ENCODE data around the gene DOCK10. TPM values are rescaled to one million over a fixed set of nuclear protein-coding genes. Genes with fewer than 3 reads are reported as not detected.

The DOCK10 gene
- total and polyA plus RNA-seq, 10 of the 15 experiments (the other 5 are each of a cell fraction or from before 2014, with no cell fraction given), result 16.9 to 120 (median 85.5) TPM

- FAIRE-seq (no peak), DNase-seq (ENCODE audit: low read depth, low spot score) (no peak), ATAC-seq (no peak)
- H3K36me3 ChIP-seq (ENCODE audit: control insufficient read depth in 2 of 2, insufficient read depth in 2 of 2, low read length in 1 of 2), result peaks cover 6 to 7% of the 10 kb centered on the region in 2 experiments
- no peak overlapping the region for H3K4me2 ChIP-seq (ENCODE audit: control insufficient read depth, insufficient read depth)
- 34% methylated on average over 4 of the region's 4 CpGs for WGBS (ENCODE audit: insufficient coverage, insufficient replicate concordance, low lambda C conversion rate, missing lambda C conversion rate)
- in situ Hi-C loops (cut with MboI), result no loop called here
- H3K9ac ChIP-seq (ENCODE audit: control insufficient read depth, insufficient read depth, low read length), result no peak overlapping the region
- H3K27me3 ChIP-seq (replicated peaks in 1 of 2; ENCODE audit: control insufficient read depth in 2 of 2, insufficient read depth in 2 of 2, low read length in 1 of 2), result no peaks in the 10 kb centered on the region
- no peaks in the 10 kb centered on the region; the same call in 2 of the 3 replicates for H3K9me3 ChIP-seq (replicated peaks; ENCODE audit: control insufficient read depth, insufficient read depth, low read length)
- no peak overlapping the region for H3K27ac ChIP-seq (ENCODE audit: control insufficient read depth, insufficient read depth)
- POLR2A ChIA-PET, result no interaction called here
- BruUV-seq (replicated peaks), result no TSS peak
- no peak overlapping the region for H2AFZ ChIP-seq (ENCODE audit: control insufficient read depth, low read depth, low read length)
- RAD21 ChIA-PET (ENCODE audit: unreplicated experiment), result no interaction called here
- H3K4me3 ChIP-seq, result no peak overlapping the region
- intact Hi-C loops (cut with micrococcal nuclease; ENCODE audit: unreplicated experiment), result loop anchor here (5.0 kb wide), 1 partner anchor 235 kb away; no protein-coding TSS in a partner anchor
- SMC1A ChIA-PET (ENCODE audit: uncharacterized antibody, unreplicated experiment), result interaction anchor here (1.8 kb wide), 1 partner anchor 10 kb away, joined by 5 read pairs; no protein-coding TSS in a partner anchor
- no peaks in the 10 kb centered on the region for H3K79me2 ChIP-seq (ENCODE audit: control insufficient read depth, insufficient read depth, low read length)
- CTCF ChIA-PET, result interaction anchor here (0.6 to 5.0 kb wide), 3 partner anchors 54 to 1053 kb away, joined by 3 to 30 read pairs (median 3); no protein-coding TSS in a partner anchor
- H3K4me1 ChIP-seq (ENCODE audit: control insufficient read depth, insufficient read depth, low read length), result peaks cover 6% of the 10 kb centered on the region; the same call in 1 of the 2 replicates
- H4K20me1 ChIP-seq (ENCODE audit: control insufficient read depth, insufficient read depth), result no peaks in the 10 kb centered on the region
- TF ChIP-seq IKZF1 (conservative IDR thresholded peaks at IDR 0.05) (no peak), ZNF207 (IDR thresholded peaks at IDR 0.05; ENCODE audit: borderline replicate concordance) (no peak), FOS (IDR thresholded peaks at IDR 0.05; ENCODE audit: borderline replicate concordance, extremely low read depth, insufficient read length) (no peak), SRF (IDR thresholded peaks at IDR 0.05; ENCODE audit: low read depth in 2 of 2, low read length in 2 of 2) (no peak), YBX1 (IDR thresholded peaks at IDR 0.05) (no peak), NFIC (IDR thresholded peaks at IDR 0.05; ENCODE audit: low read depth, low read length) (no peak), ZNF622 (IDR thresholded peaks at IDR 0.05) (no peak), YY1 (IDR thresholded peaks at IDR 0.05; ENCODE audit: low read depth, low read length) (no peak), SMAD1 (IDR thresholded peaks at IDR 0.05; ENCODE audit: low read depth, partially characterized antibody) (no peak), ZNF24 (IDR thresholded peaks at IDR 0.05) (no peak), CBFB (IDR thresholded peaks at IDR 0.05; ENCODE audit: low read depth) (no peak), ZBED1 (IDR thresholded peaks at IDR 0.05; ENCODE audit: borderline replicate concordance) (no peak), TAF1 (IDR thresholded peaks at IDR 0.05; ENCODE audit: borderline replicate concordance, low read depth, low read length) (no peak), CREM (IDR thresholded peaks at IDR 0.05; ENCODE audit: low read depth) (no peak)
- TF ChIP-seq, protein P1, sequence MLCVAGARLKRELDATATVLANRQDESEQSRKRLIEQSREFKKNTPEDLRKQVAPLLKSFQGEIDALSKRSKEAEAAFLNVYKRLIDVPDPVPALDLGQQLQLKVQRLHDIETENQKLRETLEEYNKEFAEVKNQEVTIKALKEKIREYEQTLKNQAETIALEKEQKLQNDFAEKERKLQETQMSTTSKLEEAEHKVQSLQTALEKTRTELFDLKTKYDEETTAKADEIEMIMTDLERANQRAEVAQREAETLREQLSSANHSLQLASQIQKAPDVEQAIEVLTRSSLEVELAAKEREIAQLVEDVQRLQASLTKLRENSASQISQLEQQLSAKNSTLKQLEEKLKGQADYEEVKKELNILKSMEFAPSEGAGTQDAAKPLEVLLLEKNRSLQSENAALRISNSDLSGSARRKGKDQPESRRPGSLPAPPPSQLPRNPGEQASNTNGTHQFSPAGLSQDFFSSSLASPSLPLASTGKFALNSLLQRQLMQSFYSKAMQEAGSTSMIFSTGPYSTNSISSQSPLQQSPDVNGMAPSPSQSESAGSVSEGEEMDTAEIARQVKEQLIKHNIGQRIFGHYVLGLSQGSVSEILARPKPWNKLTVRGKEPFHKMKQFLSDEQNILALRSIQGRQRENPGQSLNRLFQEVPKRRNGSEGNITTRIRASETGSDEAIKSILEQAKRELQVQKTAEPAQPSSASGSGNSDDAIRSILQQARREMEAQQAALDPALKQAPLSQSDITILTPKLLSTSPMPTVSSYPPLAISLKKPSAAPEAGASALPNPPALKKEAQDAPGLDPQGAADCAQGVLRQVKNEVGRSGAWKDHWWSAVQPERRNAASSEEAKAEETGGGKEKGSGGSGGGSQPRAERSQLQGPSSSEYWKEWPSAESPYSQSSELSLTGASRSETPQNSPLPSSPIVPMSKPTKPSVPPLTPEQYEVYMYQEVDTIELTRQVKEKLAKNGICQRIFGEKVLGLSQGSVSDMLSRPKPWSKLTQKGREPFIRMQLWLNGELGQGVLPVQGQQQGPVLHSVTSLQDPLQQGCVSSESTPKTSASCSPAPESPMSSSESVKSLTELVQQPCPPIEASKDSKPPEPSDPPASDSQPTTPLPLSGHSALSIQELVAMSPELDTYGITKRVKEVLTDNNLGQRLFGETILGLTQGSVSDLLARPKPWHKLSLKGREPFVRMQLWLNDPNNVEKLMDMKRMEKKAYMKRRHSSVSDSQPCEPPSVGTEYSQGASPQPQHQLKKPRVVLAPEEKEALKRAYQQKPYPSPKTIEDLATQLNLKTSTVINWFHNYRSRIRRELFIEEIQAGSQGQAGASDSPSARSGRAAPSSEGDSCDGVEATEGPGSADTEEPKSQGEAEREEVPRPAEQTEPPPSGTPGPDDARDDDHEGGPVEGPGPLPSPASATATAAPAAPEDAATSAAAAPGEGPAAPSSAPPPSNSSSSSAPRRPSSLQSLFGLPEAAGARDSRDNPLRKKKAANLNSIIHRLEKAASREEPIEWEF (IDR thresholded peaks at IDR 0.05; ENCODE audit: insufficient replicate concordance, low read depth, low read length), result no peak
- TF ChIP-seq, protein P2, sequence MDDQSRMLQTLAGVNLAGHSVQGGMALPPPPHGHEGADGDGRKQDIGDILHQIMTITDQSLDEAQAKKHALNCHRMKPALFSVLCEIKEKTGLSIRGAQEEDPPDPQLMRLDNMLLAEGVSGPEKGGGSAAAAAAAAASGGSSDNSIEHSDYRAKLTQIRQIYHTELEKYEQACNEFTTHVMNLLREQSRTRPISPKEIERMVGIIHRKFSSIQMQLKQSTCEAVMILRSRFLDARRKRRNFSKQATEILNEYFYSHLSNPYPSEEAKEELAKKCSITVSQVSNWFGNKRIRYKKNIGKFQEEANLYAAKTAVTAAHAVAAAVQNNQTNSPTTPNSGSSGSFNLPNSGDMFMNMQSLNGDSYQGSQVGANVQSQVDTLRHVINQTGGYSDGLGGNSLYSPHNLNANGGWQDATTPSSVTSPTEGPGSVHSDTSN (IDR thresholded peaks at IDR 0.05; ENCODE audit: insufficient replicate concordance, low read depth, low read length), result no peak
Observed at GRCh38 chr2:224882291-224883171, 159.7 kb downstream of the DOCK10 start.
